Prostate gland (tissue), 2 donors: ENCODE data around the gene AS3MT.

Experiments used
- CTCF ChIP-seq, 4 experiments: fragments of 200-600 bp in 2 of 4; fragments of 450-650 bp in 2 of 4; sonication (generic) in 2 of 4; IDR thresholded peaks; 1 replicate in 3 of 4; 2 replicates in 1 of 4; pipeline ENCODE4 v1.5.1; 2016 to 2019; ENCODE audit warnings: antibody characterized with exemption in 4 of 4, mild to moderate bottlenecking in 2 of 4, moderate library complexity in 2 of 4
- POLR2A ChIP-seq: fragments of 450-650 bp; IDR thresholded peaks from one replicate; pipeline ENCODE4 v1.6.1; 2016; ENCODE audit warnings: antibody characterized with exemption, mild to moderate bottlenecking

DNA sequence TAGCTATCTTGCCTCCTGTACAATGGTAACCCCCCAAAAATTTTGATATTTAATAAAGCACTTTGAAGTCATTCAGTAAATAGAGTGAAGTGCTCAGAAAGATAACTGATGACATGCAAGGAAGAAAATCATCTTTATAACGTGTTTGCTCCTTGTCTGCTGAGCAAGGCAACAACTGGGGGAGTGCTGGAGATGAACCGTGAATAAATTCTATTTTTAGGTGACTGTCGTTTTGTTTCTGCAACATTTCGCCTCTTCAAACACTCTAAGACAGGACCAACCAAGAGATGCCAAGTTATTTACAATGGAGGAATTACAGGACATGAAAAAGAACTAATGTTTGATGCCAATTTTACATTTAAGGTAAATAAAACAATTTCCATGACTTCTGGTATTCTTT is 9.4 kb downstream of the AS3MT start:
- no peak for TF ChIP-seq CTCF (IDR thresholded peaks at IDR 0.05)
- TF ChIP-seq POLR2A, result no peak
